ENCODE measurements around the gene SHISA5.

Gene SHISA5

DNA sequence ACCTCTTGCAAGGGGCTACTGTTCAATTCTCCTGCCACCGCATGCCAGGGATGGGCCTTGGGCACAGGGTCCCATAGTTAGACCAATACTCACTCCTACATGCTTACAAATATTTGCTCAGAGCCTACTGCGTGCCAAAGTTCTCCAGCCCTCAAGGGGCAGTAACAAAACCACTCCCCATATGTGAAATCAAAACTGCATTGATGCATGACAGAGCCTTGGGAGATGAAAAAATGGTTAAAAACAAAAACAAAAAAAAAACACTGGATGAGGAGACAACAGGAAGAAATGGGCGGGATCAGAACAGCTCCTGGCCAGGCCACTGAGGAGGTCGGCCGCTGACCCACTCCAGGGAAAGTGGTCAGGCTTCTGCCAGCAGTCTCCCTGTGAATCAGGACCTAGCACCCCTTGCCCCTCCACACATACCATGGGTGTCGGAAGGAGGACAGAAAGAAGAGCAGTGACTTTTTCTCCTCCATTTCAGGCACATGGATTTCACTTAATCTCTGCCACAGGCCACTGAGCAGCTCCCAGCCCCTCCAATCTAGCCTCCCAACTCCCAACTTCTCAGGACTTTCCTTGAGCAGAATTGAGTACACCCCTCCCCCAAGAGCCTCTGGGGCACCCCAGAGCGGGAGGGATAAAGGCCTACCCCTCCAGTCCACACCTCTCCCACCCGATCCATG, 76.9 kb downstream of the SHISA5 start:
- no peak for DNase-seq (ENCODE audit: low read depth)
- H3K4me3 ChIP-seq (ENCODE audit: low read depth, low read length): no peak overlapping the region
- TF ChIP-seq, protein P1, sequence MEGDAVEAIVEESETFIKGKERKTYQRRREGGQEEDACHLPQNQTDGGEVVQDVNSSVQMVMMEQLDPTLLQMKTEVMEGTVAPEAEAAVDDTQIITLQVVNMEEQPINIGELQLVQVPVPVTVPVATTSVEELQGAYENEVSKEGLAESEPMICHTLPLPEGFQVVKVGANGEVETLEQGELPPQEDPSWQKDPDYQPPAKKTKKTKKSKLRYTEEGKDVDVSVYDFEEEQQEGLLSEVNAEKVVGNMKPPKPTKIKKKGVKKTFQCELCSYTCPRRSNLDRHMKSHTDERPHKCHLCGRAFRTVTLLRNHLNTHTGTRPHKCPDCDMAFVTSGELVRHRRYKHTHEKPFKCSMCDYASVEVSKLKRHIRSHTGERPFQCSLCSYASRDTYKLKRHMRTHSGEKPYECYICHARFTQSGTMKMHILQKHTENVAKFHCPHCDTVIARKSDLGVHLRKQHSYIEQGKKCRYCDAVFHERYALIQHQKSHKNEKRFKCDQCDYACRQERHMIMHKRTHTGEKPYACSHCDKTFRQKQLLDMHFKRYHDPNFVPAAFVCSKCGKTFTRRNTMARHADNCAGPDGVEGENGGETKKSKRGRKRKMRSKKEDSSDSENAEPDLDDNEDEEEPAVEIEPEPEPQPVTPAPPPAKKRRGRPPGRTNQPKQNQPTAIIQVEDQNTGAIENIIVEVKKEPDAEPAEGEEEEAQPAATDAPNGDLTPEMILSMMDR (conservative IDR thresholded peaks at IDR 0.05; ENCODE audit: low read depth, low read length): no peak

DNA sequence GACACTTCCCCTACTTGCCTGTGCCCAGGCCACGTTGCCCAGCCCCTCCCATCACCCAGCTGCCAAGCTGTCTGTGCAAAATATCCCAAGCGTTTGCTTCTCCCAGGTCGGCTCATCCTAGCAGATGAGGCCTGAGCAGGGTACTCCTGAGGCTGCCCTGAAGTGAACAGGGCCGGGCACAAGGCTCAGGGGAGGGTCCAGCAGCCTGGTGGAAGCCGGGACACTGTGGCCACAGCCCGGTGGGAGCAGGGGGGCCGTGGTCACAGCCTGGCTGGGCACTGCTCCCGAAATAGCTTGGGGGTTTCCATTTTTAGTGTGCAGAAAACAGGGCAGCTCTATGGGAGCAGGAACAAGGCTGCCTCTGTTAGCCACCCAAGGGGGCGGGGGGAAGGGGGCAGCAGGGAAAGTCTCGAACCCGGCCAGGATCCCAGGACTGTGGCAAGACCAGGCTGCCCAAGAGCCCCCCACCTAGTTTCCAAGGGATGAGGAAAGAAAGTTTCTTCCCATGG, 77.5 kb downstream of the SHISA5 start:
- H3K4me3 ChIP-seq (ENCODE audit: low read depth, low read length): no peak overlapping the region
- DNase-seq (ENCODE audit: low read depth): no peak
- TF ChIP-seq, protein P1 (conservative IDR thresholded peaks at IDR 0.05; ENCODE audit: low read depth, low read length): no peak

DNA sequence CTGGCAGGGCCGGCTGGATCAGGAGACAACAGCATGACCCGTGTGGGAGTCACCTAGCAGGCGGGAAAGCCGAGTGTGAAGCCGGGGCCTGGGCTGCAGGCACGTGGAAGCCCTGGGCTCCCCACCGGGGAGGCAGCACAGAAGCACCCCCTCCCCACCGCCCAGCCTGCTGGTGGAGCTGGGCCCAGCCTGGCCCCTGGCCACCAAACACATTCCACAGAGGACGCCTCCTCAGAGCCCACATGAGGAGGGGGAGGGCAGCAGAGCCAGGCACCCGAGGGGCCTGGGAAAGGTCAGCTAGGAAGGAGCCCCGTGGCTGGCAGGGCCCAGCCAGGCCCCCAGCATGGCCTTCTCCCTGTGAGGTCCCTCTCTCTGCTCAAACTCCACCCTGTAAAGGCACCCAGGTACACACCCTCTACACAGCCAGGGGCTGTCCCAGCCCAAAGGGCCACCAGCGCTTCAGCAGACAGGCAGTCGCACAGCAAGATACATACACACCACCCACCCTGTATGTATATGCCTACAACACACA, 78.6 kb downstream of the SHISA5 start:
- TF ChIP-seq, protein P1 (conservative IDR thresholded peaks at IDR 0.05; ENCODE audit: low read depth, low read length): no peak
- no peak overlapping the region for H3K4me3 ChIP-seq (ENCODE audit: low read depth, low read length)
- DNase-seq (ENCODE audit: low read depth): peak; percentile 47

- TF ChIP-seq, protein P1 (conservative IDR thresholded peaks at IDR 0.05; ENCODE audit: low read depth, low read length): no peak
- no peak for DNase-seq (ENCODE audit: low read depth)
Observed at GRCh38 chr3:48423883-48424695, 79.9 kb downstream of the SHISA5 start.

GRCh38 chr3:48423241-48423882, 80.6 kb downstream of the SHISA5 start:
- TF ChIP-seq, protein P1 (conservative IDR thresholded peaks at IDR 0.05; ENCODE audit: low read depth, low read length): no peak
- DNase-seq (ENCODE audit: low read depth): no peak
- no peak overlapping the region for H3K4me3 ChIP-seq (ENCODE audit: low read depth, low read length)

More at GRCh38 chr3:48423883-48424695, 79.9 kb downstream of the SHISA5 start:
- H3K4me3 ChIP-seq (ENCODE audit: low read depth, low read length): no peak overlapping the region

GRCh38 chr3:48422681-48423080, 81.3 kb downstream of the SHISA5 start:
- H3K4me3 ChIP-seq (ENCODE audit: low read depth, low read length): no peak overlapping the region
- no peak for DNase-seq (ENCODE audit: low read depth)
- TF ChIP-seq, protein P1 (conservative IDR thresholded peaks at IDR 0.05; ENCODE audit: low read depth, low read length): no peak
